CD4-positive, alpha-beta T cell treated with Interleukin-15 for 1 hour (primary cell): Measurements from ENCODE around the gene SBF2.

Experiments
- DNase-seq: peaks from one replicate; pipeline ENCODE4 v3.0.0-alpha.2; 2020

SBF2 gene

DNA sequence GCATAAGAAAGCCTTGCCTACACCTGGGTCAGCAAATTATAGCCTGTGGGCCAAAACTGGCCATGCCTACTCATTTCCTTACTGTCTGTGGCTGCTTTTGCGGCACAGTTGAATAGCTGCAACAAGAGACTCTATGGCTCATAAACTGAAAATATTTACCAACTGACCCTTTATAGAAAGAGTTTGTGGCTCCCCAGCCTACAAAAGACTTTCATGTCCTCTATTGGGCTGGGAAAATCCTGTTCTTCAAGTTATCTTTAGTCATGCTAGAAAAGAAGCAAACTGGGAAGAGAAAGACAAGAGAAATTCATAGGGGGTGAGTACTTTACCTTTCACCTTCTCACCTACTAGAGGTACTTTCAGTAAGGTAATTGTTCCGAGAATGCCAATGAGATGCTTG, 455.1 kb downstream of the SBF2 start:
- no peak for DNase-seq

DNA sequence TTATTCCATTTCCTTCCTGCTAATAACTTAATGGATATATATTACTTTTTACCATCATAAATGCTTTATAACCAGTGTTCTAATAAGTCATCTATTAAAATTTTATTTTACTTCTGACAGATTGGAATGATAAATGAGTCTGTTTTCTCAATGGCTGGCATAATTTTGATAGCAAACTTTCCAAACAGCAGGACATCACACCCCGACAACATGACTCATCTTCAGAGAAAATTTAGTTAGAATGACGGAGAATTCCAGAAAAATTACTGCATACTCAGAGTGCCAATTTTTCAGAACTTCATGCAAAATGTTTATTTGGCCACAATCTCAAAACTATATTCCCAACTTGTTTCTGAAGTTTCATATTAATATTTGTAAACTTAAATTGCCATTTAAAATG, 455.8 kb downstream of the SBF2 start:
- no peak for DNase-seq

DNA sequence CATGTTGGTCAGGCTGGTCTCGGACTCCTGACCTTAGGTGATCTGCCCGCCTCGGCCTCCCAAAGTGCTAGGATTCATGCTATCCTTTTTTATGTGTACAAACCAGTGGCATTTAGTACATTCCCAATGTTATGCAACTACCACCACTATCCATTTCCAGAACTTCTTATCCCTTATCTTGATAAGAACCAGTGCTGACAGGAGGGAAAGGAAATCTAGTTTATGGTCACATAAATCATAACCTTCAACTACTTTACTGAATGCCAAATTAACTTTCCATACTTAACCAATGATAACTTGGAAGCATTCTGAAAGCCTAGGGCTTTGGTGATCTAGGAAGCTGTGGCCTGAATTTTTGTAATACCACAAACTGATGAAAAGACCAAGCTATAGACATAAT, 459.7 kb downstream of the SBF2 start:
- DNase-seq, result no peak

DNA sequence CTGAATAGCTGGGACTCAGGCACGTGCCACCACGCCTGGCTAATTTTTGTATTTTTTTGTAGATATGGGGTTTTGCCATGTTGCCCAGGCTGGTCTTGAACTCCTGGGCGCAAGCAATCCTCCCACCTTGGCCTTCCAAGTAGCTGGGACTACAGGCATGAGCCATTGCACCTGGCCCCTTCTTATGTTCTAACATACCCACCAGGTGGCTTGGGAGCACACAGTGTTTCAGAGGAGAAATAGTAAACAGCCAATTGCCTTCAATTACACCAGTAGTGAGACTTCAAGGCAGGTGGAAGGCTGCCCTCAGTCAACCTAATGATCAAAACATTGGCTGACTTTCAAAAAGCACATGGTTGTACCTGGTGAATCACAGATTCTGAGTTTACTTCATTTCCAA, 462.9 kb downstream of the SBF2 start:
- no peak for DNase-seq

DNA sequence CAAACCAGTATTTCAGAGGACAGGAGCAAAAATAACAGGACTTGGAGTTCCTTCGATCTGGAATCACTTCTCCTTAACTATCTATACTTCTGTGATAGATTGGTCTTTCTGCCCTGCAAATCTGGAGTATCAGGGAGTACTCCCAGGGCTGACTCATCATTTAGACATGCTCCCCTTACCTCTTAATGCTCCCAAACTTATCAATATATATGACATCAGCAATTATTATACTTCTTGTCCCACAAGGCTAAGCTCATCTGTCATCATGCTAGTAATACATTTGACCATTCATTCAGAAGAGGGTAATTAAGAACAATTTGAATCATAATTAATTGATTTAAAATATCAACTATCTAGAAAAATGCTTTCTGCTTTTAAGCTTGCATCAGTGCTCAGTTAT, 466.3 kb downstream of the SBF2 start:
- no peak for DNase-seq

DNA sequence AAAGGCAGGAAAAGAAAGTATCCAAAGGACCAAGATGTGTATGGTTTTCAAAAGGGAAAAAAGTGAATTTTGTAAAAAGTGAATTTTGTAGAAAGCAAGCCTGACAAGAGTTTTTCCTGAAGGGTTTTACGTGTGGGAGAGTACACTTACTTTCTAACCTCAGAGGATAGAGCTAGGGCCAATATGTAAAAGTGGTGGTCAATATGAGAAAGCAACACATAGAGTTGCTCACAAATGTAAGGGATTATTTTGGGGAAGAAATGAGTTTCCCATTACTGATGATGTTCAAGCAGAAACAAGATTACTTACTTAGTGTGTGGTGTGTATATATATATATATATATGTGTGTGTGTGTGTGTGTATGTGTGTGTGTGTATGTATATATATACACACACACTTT, 467.6 kb downstream of the SBF2 start:
- DNase-seq, result no peak

DNA sequence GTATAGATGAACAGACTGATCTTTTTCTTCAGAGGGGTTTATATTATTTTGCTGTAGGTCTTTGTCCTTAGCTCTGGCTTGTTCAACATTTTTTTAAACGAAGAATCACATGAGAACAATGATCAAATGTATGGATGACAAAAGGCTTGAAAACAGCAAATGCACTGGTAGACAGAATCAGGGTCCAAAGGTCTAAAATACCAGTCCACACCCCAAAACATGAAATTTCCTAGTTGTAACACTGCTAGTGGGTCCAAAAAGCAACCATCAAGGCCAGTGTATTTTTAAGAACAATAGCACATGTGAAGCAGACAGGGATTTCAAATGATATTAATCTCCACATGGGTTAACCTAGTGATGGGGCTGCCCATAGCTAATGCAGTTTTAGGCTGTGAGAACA, 468.1 kb downstream of the SBF2 start:
- no peak for DNase-seq

DNA sequence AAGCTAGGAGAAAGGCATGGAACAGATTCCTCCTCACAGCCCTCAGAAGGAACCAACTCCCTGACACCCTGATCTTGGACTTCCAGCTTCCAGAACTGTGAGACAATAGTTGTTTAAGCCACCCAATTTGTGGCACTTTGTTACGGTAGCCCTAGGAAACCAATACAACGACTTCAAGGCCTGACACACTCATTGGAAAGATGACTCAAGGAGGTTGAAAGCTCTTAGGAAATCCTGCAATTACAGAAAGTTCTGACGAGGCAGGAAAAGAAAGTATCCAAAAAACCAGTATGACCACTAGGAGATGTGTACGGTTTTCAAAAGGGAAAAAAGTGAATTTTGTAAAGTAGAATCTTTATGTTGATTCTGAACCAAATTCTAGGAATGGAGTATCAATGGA, 468.7 kb downstream of the SBF2 start:
- no peak for DNase-seq

DNA sequence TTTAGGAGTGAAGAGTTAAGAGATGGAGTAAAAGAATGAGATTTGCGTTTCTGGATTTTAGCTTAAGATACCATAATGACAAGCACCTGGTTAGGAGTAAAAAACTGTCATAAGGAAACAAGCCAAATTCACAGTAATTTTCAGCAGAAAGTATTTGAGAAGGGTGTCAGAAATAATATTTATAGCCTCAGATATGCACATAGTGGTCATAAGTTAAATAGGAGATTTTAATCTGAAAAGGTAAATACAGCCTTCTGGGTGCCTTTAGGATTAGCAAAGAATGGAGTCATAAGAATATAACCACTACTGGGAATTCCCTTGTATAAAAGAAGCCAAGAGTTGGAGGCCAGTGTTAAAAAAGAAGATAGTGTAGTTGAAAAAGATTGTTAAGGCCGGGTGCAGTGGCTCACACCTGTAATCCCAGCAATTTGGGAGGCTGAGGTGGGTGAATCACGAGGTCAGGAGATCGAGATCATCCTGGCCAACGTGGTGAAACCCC, 470.1 kb downstream of the SBF2 start:
- DNase-seq, result no peak

DNA sequence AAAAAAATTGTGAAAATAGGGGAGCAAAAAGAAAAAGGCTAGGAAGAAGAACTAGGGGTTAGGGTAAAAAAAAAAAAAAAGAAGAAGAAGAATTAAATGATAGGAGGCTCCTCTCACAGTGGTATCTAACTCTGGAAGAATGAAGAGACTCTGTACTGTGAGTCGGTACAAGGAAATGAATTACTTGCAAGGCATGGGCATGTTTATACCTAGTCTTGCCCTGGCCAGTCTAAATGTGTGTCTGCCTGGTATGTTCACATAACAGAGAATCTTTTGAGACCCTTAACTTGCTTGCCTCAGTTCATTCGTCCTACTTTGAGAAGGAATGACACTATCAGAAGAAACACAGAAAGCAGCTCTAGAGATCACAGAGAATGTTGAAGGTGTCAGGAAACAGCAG, 470.6 kb downstream of the SBF2 start:
- DNase-seq, result no peak

DNA sequence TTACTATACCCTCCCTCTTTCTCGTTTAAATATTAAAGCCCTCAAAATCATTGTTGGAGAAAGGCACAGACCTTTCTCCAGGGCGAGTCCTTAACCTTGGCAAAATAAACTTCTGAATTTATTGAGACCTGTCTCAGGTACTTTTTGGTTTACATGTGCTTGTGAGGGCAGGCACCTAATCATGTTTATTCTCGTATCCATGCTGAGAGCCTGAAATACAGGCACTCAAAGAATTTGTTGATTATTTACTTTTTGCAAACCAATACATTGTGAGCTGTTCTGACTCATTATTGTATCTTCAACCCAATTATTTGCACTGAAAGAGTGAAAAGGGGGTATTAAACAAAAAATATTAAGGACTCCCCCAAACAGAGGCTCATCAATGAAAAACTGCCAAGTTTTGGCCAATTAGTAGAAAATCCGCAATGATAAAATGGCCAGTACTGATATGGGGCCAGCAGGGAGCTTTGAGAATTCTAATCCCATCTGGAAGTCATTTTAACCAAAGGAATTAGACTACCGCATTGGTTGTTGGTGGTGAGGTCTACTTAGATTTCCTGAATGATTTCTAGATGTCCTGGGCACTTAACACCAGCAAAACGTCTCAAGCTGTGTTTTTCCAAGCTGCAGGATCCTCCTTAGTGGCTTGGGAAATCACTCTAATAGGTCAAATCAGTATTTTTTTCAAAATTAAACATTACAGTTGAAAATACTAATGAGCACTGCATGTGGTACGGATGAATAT, 472.8 kb downstream of the SBF2 start:
- DNase-seq, result no peak

DNA sequence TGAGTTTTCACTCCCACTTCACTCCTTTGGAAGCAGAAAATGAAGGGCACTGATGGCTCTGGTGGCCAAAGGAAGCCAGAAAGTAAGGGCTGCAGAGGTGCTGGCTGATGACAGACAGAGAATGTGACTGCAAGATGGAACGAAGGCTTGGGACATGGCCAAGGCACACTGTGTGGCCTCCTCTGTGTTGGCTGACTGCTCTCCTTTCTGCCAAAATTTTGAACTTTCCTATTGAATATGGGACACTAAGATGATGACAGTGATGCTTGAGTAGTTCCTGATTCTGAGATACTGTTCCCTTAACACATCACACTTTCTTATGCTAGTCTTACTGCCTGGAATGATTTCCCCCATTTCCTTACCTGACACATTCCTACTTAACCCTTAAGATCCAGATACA, 473.8 kb downstream of the SBF2 start:
- DNase-seq, result no peak

DNA sequence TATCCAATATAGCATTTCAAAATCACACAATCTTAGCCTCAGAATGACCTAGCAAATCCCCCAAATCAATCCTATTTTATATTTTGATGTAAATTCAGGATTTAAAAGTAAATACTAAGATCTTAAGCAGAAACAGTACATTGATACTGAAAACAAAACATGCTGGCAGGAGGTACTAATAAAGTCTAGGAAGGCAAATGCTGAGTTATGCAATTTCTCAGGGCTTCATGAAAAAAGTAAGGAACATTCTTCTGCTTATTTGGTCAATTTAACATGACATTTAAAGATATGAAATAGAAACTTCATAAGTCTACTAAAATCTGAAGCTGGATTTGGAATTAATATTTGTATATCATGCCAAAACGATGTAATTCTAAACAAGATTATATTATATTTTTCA, 476.8 kb downstream of the SBF2 start:
- no peak for DNase-seq

DNA sequence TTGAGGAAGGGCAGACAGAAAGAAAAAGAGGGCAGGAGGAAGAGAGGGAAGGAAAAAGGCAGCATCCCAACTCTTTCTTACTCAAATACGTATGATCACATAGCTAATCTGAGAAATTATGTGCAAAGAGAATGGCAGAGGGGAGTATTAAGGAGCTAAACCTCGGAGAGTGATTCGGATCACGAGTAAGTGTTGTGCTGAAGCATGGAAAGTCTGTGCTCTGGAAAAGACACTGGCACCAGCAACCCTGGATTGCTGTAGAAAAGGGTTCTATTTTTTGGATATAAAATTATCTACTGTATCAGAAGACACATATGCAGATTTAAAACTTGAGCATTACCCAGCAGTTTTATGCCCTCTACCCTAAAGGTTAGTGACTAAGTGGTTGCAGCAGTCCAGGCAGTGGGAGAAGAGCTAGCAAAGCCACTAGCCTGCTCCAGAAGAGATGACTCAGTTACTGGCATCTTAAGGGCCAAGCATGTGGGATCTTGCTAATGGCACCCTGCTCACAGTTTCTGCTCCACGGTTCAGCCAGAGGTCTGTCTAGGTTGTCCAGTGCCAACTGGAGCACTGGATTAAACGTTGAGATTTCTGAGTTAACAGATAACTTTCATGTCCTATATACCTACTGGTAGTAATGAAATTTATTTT, 478.4 kb downstream of the SBF2 start:
- no peak for DNase-seq

DNA sequence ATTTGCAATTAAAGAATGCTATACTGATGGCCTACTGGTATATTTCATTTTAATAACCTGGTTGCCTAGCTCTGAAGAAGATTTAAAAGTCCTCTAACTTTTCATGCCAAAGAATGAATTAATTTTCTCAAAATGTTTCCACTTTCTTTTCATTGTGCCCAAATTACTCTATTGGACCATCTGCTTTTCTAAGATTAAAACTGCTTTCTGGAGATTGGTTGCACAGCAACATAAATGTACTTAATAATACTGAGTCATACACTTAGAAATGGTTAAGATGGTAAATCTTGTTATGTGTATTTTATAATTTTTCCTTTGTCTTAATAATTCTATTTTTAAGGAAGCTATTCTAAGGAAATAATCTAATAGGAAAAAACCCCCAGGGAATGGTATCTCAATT, 479.9 kb downstream of the SBF2 start:
- no peak for DNase-seq

DNA sequence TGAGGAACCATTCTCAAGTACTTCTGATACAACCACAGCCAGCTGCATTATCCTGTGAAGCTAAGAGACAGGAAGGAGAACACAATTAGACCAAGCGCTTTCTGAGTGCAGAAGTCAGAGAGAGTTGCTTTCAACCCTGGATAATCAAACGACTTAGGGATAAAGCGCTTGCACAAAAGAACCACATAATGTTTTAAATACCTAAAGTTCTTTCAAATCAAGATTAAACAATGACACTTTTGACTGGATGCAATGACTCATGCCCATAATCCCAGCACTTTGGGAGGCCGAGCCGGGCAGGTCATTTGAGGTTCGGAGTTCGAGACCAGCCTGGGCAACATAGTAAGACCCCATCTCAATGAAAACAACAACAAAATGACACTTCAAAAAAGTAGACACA, 485.1 kb downstream of the SBF2 start:
- no peak for DNase-seq

DNA sequence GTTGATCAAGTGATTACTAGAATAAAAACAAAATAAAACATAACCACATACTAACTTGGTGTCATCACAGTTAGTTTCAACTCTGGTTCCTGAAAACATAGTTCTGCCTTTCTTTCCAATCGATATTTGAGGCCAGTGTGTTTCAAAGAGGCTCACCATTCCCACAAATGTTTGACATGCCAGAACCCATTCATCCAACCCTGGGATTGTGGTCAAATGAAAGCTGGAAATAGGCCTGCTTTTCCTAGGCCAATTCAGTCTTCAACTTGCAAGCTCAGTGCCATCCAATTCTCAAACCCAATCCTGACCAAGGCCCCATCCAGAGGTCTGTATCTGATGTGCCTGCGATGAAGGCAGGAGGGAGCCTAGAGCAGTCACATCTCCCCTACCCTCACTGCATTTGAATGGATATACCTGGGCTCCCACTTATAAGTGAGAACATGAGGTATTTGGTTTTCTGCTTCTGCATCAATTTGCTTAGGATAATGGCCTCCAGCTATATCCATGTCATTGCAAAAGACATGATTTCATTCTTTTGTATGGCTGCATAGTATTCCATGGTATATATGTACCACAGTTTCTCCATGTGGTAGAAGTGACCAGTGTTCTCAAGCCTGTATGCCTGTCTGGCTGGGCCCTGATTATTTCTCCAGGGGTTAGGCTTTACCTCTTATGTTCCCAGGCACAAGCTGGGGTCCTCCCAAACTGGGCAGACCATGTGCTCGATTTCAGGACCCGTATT, 486.9 kb downstream of the SBF2 start:
- no peak for DNase-seq

DNA sequence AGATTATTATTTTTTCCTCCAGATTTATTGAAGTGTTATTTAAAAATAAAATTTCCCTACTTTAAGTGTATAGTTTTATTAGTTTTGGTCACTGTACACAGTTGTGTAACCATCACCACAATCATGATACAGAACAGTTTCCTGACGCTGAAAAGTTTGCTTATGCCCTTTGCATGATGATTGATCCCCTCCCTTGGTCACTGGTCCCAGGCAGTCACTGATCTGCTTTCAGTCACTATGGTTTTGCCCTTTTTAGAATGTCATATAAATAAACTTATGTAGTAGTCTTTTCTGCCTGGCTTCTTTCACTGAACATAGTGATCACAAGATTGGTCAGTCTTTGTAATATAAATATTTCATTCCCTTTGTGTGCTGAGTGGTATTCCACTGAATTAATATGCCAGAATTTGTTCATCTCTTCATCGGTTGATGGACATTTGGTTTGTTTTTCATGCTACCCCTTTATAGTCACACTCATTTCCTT, 489.6 kb downstream of the SBF2 start:
- DNase-seq, result no peak

DNA sequence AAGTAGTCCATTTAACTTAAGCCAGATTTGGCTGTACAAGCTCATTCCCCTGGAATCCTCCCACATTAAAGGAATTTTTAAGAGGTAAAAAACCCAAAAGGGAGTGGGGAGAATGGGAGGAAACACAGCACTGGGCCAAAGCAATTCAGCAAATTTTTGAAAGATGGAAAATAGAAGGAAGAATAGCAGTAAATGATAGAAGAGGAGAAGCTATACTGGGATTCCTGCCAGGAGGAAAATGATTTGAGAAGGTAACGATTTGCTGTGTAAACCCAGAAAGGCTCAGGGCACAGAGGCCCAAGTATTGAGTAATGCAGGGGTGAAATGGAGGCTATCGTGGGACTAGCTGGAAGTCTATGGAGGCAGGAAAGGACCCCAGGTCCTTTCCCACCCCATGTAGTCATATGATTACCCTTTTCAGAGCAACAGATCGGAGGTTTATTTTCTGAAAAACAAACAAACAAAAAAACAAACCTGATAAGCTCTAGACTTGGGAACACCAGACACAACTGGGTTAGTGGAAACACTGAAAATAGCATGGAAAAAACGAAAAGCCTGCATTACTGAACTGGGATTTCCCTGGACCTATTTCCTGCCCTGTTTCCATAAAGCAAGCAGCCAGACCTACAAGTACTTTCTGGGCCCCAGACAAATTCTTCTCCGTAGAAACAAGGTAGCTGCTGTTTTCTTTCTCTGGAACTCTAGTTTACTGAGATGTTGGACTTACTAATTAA, 490.2 kb downstream of the SBF2 start:
- DNase-seq, result no peak

DNA sequence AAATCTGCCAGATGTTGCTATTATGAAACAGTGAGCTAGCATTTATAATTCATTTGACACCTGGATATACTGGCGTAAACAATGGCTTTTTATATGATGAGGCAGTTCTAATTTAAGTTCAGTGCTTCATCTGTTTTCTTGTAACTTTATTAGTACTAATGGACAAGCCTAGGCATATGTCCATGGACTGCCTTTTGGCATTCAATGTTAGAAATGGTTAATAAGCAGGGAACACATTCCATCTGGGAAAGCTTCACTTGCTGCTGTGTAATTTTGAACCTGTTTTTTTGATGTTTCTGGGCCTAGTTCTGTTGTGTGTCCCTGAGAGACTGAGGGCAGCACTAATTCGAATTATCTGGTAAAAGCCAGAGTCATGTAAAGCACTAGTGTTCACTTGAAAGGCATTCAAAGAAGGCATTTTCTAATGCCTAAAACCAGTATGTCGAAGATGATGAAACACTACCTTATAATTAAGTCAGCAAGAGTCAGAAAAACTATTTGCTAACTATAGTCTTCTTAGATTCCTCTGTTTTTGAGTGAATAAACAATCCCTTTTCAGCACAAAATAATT, 491.6 kb downstream of the SBF2 start:
- DNase-seq, result no peak

DNA sequence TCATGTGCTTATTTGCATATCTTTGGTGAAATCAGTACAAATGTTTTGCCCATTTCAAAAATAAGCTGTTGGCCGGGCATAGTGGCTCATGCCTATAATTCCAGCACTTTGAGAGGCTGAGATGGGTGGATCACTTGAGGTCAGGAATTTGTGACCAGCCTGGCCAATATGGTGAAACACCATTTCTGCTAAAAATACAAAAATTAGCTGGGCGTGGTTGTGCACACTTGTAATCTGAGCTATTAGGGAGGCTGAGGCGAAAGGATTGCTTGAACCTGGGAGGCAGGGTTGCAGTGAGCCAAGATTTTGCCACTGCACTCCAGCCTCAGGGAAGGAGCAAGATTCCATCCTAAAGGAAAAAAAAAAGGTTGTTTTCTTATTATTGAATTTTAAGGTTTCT, 494.1 kb downstream of the SBF2 start:
- no peak for DNase-seq

DNA sequence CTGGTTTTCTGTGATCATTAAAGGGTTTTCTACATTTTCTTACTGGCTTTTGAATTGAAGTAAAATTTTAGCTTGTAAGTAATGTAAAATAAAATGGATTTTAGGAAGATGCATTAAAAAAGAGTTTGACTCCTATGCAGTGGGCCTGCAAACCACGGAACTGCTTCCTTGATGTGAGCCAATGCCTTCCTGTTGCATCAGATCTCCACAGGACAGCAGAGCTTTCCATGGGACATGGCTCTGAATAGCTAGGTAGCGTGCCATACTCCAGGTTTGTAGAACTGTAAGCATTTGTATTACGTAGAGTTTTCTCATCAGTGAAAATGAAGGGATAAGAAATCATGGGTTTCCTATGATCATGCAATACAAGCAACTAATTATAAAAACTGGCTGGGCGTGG, 496.7 kb downstream of the SBF2 start:
- no peak for DNase-seq

DNA sequence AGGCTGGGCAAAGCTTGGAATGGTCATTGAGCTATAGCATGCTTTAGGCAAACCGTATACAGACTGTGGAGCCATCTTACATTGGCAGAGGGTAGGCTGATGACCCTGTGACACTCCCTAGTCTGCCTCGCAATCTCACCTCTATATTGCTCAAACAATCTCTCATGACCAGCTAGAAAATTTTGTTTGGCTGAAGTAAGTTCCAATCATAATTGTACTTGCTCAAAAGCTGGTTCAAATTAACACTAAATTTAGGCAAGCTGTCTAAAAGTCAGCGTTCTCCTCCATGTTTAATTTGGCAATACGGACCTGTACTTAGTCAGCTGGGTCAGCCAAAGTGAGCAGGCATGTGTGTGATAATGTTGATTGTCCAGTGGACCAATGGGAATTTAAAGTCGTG, 497.2 kb downstream of the SBF2 start:
- DNase-seq, result no peak
